Right lobe of liver (tissue), 6 donors: ENCODE data around the gene CKMT2. TPM values are rescaled to one million over a fixed set of nuclear protein-coding genes. Genes with fewer than 3 reads are reported as not detected.

Experiments
- ATAC-seq, 4 donors: fragments of 200-7000 bp; cut with Tn5 transposase; one replicate each; pipeline ENCODE4 v1.9.1; 2020; ENCODE audit warnings: mild to moderate bottlenecking in 4 of 4, moderate library complexity in 4 of 4
- DNase-seq, 3 donors: peaks; one replicate each; pipeline ENCODE4 v3.0.0-alpha.2; 2020
- H3K27ac ChIP-seq, 3 donors: fragments of 200-600 bp; one replicate each; pipeline ENCODE4 v1.8.0; 2022
- H3K27me3 ChIP-seq, 2 donors: fragments of 200-600 bp; one replicate each; pipeline ENCODE4 v1.8.0; 2022
- H3K36me3 ChIP-seq, 4 donors: fragments of 200-600 bp; sonication (generic) in 1 of 4; one replicate each; pipeline versions ENCODE4 v1.5.1 to v1.8.0; 2017 to 2022; ENCODE audit warnings: control low read depth in 1 of 4
- H3K4me1 ChIP-seq, 4 donors: fragments of 200-600 bp; sonication (generic) in 1 of 4; one replicate each; pipeline versions ENCODE4 v1.5.1 to v1.8.0; 2017 to 2022; ENCODE audit warnings: control low read depth in 1 of 4
- H3K4me3 ChIP-seq, 3 donors: fragments of 200-600 bp; one replicate each; pipeline ENCODE4 v1.8.0; 2022
- H3K9me3 ChIP-seq, 4 donors: fragments of 200-600 bp; sonication (generic) in 1 of 4; one replicate each; pipeline versions ENCODE4 v1.5.1 to v1.8.0; 2017 to 2022; ENCODE audit warnings: control low read depth in 1 of 4
- POLR2A ChIP-seq: fragments of 450-650 bp; IDR thresholded peaks from one replicate; pipeline ENCODE4 v1.6.1; 2017; ENCODE audit warnings: antibody characterized with exemption, mild to moderate bottlenecking
- WGBS: methylation state at CpG from one replicate; pipeline ENCODE4 v1.1.6; 2018; ENCODE audit warnings: low coverage, low lambda C conversion rate; ENCODE audit not compliant: insufficient coverage; ENCODE audit errors: missing lambda C conversion rate; 5-methylcytosine and 5-hydroxymethylcytosine counted together
- intact Hi-C, 2 donors: fragments of 100-400 bp; cut with DNase I; formaldehyde crosslinking; loops; one replicate each; pipeline versions ENCODE4 v1.11.2 to v1.14.1; 2022
- total RNA-seq, 6 experiments: library from RNA; depleted of rRNA in 2 of 6; stranded (reverse); fragments of >200 nt in 2 of 6; fragmentation: NEBNext Ultra II Directional in 3 of 6; extraction: Animal tissue kit (Norgen Biotek cat#: 25700) in 3 of 6; gene quantifications; one replicate each; pipeline versions ENCODE4 v1.1.0 to v1.2.4, GENCODE V29; 2016 to 2023
- TF ChIP-seq, protein P1 (sequence below), 4 donors: fragments of 200-600 bp in 3 of 4; fragments of 450-650 bp in 1 of 4; IDR thresholded peaks; one replicate each; pipeline versions ENCODE4 v1.5.1 to v1.8.0; 2016 to 2022; ENCODE audit warnings: antibody characterized with exemption in 4 of 4, mild to moderate bottlenecking in 2 of 4
- donor health status: DM: no; HTN: yes; CAD: no.
- donor health status: DM: no; HTN: no; CAD: no.
- donor health status: DM: no; HTN: no; CAD: no.
- donor health status: DM: no; HTN: yes; CAD: no.
- donor health status: DM: no; HTN: yes; CAD: no.

The CKMT2 gene
- total RNA-seq, 6 experiments from 2014 or later: 0.39 to 1.8 (median 0.80) TPM

GRCh38 chr5:81244451-81244850 is 11.3 kb downstream of the CKMT2 start:
- Histone ChIP-seq H3K36me3 (no peaks in the 10 kb centered on the region), H3K4me1 (no peaks in the 10 kb centered on the region), H3K4me3 (no peak overlapping the region), H3K27me3 (no peaks in the 10 kb centered on the region), H3K27ac (no peak overlapping the region), H3K9me3 (no peaks in the 10 kb centered on the region)
- DNase-seq (no peak), ATAC-seq (no peak)
- TF ChIP-seq POLR2A: no peak
- TF ChIP-seq, protein P1, sequence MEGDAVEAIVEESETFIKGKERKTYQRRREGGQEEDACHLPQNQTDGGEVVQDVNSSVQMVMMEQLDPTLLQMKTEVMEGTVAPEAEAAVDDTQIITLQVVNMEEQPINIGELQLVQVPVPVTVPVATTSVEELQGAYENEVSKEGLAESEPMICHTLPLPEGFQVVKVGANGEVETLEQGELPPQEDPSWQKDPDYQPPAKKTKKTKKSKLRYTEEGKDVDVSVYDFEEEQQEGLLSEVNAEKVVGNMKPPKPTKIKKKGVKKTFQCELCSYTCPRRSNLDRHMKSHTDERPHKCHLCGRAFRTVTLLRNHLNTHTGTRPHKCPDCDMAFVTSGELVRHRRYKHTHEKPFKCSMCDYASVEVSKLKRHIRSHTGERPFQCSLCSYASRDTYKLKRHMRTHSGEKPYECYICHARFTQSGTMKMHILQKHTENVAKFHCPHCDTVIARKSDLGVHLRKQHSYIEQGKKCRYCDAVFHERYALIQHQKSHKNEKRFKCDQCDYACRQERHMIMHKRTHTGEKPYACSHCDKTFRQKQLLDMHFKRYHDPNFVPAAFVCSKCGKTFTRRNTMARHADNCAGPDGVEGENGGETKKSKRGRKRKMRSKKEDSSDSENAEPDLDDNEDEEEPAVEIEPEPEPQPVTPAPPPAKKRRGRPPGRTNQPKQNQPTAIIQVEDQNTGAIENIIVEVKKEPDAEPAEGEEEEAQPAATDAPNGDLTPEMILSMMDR (IDR thresholded peaks at IDR 0.05): no peak
- intact Hi-C loops: no loop called here
- WGBS: 66% methylated on average over 4 of the region's 4 CpGs

- 98% methylated on average over 4 of the region's 5 CpGs for WGBS
- Histone ChIP-seq H3K4me1 (no peaks in the 10 kb centered on the region), H3K36me3 (no peaks in the 10 kb centered on the region), H3K27me3 (no peaks in the 10 kb centered on the region), H3K4me3 (no peak overlapping the region), H3K9me3 (no peaks in the 10 kb centered on the region), H3K27ac (no peak overlapping the region)
- TF ChIP-seq, protein P1 (IDR thresholded peaks at IDR 0.05): no peak
- no peak for TF ChIP-seq POLR2A
- no peak for ATAC-seq
- intact Hi-C loops: no loop called here
- DNase-seq: no peak
These were observed 12.7 kb downstream of the CKMT2 start for GRCh38 chr5:81245871-81246235.

DNA sequence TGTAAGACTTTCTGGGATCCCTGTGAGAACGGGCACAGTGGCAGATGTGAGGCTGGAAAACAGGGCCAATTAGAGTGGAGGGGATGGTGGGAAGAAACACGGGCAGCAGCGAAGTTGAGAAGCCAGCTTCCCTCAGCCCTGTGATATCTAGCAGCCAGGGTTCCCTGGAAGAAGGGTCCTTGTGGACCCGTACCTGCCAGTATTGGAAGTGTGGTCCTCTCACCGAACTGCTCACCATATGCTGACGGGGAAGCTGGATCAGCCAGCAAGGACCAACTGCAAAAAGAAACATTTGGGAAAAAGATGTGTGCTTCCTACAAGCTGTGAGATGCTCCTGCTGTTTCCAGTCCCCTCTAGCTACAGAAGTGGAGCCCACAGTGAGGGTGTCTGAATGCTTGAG is 13.6 kb downstream of the CKMT2 start:
- H3K36me3 ChIP-seq: no peaks in the 10 kb centered on the region
- H3K4me3 ChIP-seq: no peak overlapping the region
- intact Hi-C loops: no loop called here
- H3K4me1 ChIP-seq: no peaks in the 10 kb centered on the region
- DNase-seq (no peak), ATAC-seq (no peak)
- TF ChIP-seq POLR2A: no peak
- TF ChIP-seq, protein P1 (IDR thresholded peaks at IDR 0.05): no peak
- H3K27me3 ChIP-seq: no peaks in the 10 kb centered on the region
- H3K27ac ChIP-seq: no peak overlapping the region
- WGBS: 86% methylated on average over 5 of the region's 6 CpGs
- no peaks in the 10 kb centered on the region for H3K9me3 ChIP-seq

- intact Hi-C loops: no loop called here
- no peak for ATAC-seq
- Histone ChIP-seq H3K36me3 (no peaks in the 10 kb centered on the region), H3K9me3 (no peaks in the 10 kb centered on the region), H3K4me1 (no peaks in the 10 kb centered on the region), H3K4me3 (no peak overlapping the region), H3K27me3 (no peaks in the 10 kb centered on the region), H3K27ac (no peak overlapping the region)
- DNase-seq: no peak
- no peak for TF ChIP-seq POLR2A
- TF ChIP-seq, protein P1 (IDR thresholded peaks at IDR 0.05): no peak
- 76% methylated on average over 3 of the region's 3 CpGs for WGBS
These were observed 14.4 kb downstream of the CKMT2 start for GRCh38 chr5:81247441-81247972.

DNA sequence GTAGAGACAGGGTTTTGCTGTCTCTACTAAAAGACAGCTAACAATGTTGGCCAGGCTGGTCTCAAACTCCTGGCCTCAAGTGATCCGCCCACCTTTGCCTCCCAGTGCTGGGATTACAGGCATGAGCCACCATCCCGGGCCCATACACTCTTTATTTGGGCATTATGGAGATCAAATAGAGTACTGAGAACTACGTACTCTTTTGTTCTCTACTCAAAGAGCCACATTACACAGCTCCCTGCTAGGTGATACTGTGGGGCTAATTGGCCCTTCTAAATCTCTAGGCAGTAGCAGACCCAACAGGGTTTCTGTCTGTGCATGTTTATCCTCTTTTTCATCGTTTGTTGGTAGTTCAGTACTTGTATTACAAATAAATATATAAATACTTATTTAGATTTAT is 16.1 kb downstream of the CKMT2 start:
- Histone ChIP-seq H3K36me3 (no peaks in the 10 kb centered on the region), H3K4me1 (no peaks in the 10 kb centered on the region), H3K4me3 (no peak overlapping the region), H3K9me3 (no peaks in the 10 kb centered on the region), H3K27ac (no peak overlapping the region), H3K27me3 (no peaks in the 10 kb centered on the region)
- DNase-seq (no peak), ATAC-seq (no peak)
- intact Hi-C loops: no loop called here
- no peak for TF ChIP-seq POLR2A
- TF ChIP-seq, protein P1 (IDR thresholded peaks at IDR 0.05): no peak
- 95% methylated on average over 4 of the region's 4 CpGs for WGBS
